ENCODE results near the gene CARMIL1.

Gene CARMIL1

GRCh38 chr6:25477006-25477590, 197.9 kb downstream of the CARMIL1 start:
- Histone ChIP-seq H3K79me2 (ENCODE audit: low read length) (no peaks in the 10 kb centered on the region), H2AFZ (ENCODE audit: low read depth, low read length) (no peak overlapping the region), H3K27me3 (ENCODE audit: low read depth, low read length) (no peaks in the 10 kb centered on the region), H3K4me2 (ENCODE audit: low read length) (no peak overlapping the region), H3K36me3 (replicated peaks; ENCODE audit: low read depth, low read length) (no peaks in the 10 kb centered on the region), H3K27ac (ENCODE audit: low read length) (no peak overlapping the region), H3K4me3 (ENCODE audit: low read length) (no peak overlapping the region), H4K20me1 (ENCODE audit: insufficient read depth, low read length) (no peaks in the 10 kb centered on the region), H3K4me1 (ENCODE audit: low read length) (no peaks in the 10 kb centered on the region), H3K9me3 (ENCODE audit: insufficient read depth, low read length) (no peaks in the 10 kb centered on the region), H3K9ac (ENCODE audit: low read length) (no peak overlapping the region)
- TF ChIP-seq, protein P1, sequence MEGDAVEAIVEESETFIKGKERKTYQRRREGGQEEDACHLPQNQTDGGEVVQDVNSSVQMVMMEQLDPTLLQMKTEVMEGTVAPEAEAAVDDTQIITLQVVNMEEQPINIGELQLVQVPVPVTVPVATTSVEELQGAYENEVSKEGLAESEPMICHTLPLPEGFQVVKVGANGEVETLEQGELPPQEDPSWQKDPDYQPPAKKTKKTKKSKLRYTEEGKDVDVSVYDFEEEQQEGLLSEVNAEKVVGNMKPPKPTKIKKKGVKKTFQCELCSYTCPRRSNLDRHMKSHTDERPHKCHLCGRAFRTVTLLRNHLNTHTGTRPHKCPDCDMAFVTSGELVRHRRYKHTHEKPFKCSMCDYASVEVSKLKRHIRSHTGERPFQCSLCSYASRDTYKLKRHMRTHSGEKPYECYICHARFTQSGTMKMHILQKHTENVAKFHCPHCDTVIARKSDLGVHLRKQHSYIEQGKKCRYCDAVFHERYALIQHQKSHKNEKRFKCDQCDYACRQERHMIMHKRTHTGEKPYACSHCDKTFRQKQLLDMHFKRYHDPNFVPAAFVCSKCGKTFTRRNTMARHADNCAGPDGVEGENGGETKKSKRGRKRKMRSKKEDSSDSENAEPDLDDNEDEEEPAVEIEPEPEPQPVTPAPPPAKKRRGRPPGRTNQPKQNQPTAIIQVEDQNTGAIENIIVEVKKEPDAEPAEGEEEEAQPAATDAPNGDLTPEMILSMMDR (IDR thresholded peaks at IDR 0.05; ENCODE audit: low read depth, low read length): no peak
- no peak for TF ChIP-seq EZH2phosphoT487 (IDR thresholded peaks at IDR 0.05; ENCODE audit: low read depth)

DNA sequence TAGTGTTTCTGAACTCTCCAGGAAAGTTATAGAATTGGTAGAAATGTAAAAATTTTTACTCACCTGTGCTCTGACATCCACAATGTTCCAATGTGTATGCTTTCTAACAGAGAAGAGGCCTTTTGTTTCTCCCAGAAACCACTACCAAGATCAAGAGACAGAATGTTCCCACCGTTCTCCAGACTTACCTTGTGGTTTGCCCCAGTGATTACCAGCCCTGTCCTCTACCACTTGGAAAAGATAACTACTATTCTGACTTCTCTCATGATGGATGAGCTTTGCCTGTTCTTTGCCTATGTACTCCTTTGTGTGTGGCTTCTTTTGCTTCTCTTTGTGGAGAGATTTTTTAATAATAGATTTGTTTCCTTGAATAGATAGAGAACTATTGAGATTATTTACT, 199.8 kb downstream of the CARMIL1 start:
- H3K4me1 ChIP-seq (ENCODE audit: low read length): no peaks in the 10 kb centered on the region
- TF ChIP-seq, protein P1 (IDR thresholded peaks at IDR 0.05; ENCODE audit: low read depth, low read length): no peak
- no peak for TF ChIP-seq EZH2phosphoT487 (IDR thresholded peaks at IDR 0.05; ENCODE audit: low read depth)
- no peaks in the 10 kb centered on the region for H4K20me1 ChIP-seq (ENCODE audit: insufficient read depth, low read length)
- no peak overlapping the region for H3K4me3 ChIP-seq (ENCODE audit: low read length)
- no peak overlapping the region for H3K27ac ChIP-seq (ENCODE audit: low read length)
- no peaks in the 10 kb centered on the region for H3K36me3 ChIP-seq (replicated peaks; ENCODE audit: low read depth, low read length)
- H3K9ac ChIP-seq (ENCODE audit: low read length): no peak overlapping the region
- H2AFZ ChIP-seq (ENCODE audit: low read depth, low read length): no peak overlapping the region
- peaks cover under 1% of the 10 kb centered on the region; the same call in 1 of the 2 replicates for H3K27me3 ChIP-seq (ENCODE audit: low read depth, low read length)
- H3K4me2 ChIP-seq (ENCODE audit: low read length): no peak overlapping the region
- H3K79me2 ChIP-seq (ENCODE audit: low read length): no peaks in the 10 kb centered on the region
- no peaks in the 10 kb centered on the region for H3K9me3 ChIP-seq (ENCODE audit: insufficient read depth, low read length)

DNA sequence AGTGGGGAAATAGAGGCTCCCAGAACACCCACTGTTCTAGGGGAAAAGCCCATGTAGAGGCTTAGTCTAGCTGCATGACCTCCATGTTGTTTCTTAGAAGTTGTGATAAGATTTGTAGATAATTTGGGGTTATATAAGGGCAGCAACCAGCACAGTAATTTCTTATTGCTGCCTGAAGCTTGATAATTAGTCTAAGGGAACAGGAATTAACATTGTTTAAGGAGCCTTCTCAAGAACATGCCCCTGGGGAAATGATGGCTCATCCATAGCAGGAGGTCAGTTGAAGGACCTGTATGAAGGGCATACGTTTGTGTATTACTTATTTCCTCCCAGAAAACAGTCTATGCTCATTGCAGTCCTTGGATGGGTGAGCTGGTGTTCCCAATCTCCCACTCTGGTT, 202.1 kb downstream of the CARMIL1 start:
- Histone ChIP-seq H3K4me3 (ENCODE audit: low read length) (no peak overlapping the region), H3K36me3 (replicated peaks; ENCODE audit: low read depth, low read length) (no peaks in the 10 kb centered on the region), H4K20me1 (ENCODE audit: insufficient read depth, low read length) (no peaks in the 10 kb centered on the region), H3K27ac (ENCODE audit: low read length) (no peak overlapping the region), H3K9ac (ENCODE audit: low read length) (no peak overlapping the region), H3K27me3 (ENCODE audit: low read depth, low read length) (peaks cover 2% of the 10 kb centered on the region; the same call in 1 of the 2 replicates), H3K79me2 (ENCODE audit: low read length) (no peaks in the 10 kb centered on the region), H3K9me3 (ENCODE audit: insufficient read depth, low read length) (no peaks in the 10 kb centered on the region), H2AFZ (ENCODE audit: low read depth, low read length) (no peak overlapping the region), H3K4me2 (ENCODE audit: low read length) (no peak overlapping the region), H3K4me1 (ENCODE audit: low read length) (no peaks in the 10 kb centered on the region)
- TF ChIP-seq, protein P1 (IDR thresholded peaks at IDR 0.05; ENCODE audit: low read depth, low read length): no peak
- no peak for TF ChIP-seq EZH2phosphoT487 (IDR thresholded peaks at IDR 0.05; ENCODE audit: low read depth)

DNA sequence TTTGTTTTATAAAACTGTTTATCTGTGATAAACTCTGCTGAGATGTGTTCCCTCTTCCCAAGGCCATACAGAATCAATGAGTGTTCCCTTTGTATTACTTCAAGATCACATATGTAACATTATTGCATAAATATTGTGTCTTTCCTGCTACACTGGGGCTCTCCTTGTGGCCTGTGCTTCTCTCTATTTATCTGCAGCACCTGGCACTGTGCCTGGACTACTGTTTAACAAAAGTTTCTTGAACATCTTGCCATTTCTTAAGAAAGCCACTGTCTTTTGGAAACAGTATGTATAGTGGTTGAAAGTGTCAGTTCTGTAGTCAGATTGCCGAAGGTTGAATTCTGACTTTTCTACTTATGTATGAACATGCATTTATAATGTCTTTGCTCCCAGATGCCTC, 203.8 kb downstream of the CARMIL1 start:
- Histone ChIP-seq H3K4me2 (ENCODE audit: low read length) (no peak overlapping the region), H4K20me1 (ENCODE audit: insufficient read depth, low read length) (no peaks in the 10 kb centered on the region), H3K36me3 (replicated peaks; ENCODE audit: low read depth, low read length) (no peaks in the 10 kb centered on the region), H3K79me2 (ENCODE audit: low read length) (no peaks in the 10 kb centered on the region), H3K27ac (ENCODE audit: low read length) (no peak overlapping the region), H3K4me1 (ENCODE audit: low read length) (no peaks in the 10 kb centered on the region), H3K9me3 (ENCODE audit: insufficient read depth, low read length) (no peaks in the 10 kb centered on the region), H2AFZ (ENCODE audit: low read depth, low read length) (no peak overlapping the region), H3K4me3 (ENCODE audit: low read length) (no peak overlapping the region), H3K27me3 (ENCODE audit: low read depth, low read length) (peaks cover 2% of the 10 kb centered on the region; the same call in 1 of the 2 replicates), H3K9ac (ENCODE audit: low read length) (no peak overlapping the region)
- TF ChIP-seq EZH2phosphoT487 (IDR thresholded peaks at IDR 0.05; ENCODE audit: low read depth): no peak
- TF ChIP-seq, protein P1 (IDR thresholded peaks at IDR 0.05; ENCODE audit: low read depth, low read length): no peak
